HUDEP-2 (cell line): ENCODE measurements around the gene GEMIN8.

ENCODE experiments used
- DNase-seq, 76 experiments: peaks; one replicate each; lab custom pipeline; 2025; ENCODE audit not compliant: unreplicated experiment in 76 of 76; lab: John Stamatoyannopoulos, UW

The GEMIN8 gene, protein sequence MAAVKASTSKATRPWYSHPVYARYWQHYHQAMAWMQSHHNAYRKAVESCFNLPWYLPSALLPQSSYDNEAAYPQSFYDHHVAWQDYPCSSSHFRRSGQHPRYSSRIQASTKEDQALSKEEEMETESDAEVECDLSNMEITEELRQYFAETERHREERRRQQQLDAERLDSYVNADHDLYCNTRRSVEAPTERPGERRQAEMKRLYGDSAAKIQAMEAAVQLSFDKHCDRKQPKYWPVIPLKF

DNA sequence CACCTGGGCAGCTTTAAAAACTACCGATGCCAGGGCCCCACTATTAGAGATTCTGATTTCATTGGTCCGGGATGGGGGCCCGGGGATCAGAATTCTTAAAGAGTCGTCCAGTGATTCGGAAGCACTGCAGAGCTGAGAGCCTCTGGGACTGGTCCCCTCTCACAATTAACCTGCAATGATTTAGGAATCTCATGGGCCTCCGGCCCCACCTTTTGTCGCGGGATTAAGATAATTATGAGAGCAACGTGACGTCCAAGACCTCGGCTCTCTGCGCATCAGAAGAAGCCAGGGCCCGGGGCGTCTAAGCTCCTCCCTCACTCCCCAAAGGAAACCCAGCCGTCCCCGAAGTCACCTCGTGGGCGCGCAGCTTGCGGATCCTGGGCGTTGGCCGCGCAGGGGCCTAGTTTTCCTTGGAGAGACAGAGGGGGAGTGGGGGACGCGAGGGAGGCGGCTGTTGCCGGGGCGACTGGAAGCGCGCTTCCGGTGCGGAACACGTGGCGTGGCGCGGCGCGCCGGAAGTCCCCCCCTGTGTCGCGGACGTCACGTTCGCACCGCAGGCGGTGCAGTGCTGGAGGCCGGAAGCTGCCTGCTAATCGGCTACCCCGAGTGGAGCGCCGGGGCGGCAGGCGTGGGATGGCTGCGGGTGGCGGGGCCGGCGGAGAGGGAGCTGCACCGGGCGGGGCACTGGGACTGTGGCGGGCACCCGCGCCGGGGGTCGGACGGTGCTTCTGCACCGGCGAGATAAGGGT lies at the start of gene GEMIN8:
Gene GEMIN8 (minus strand): TSS at position 468 of the 749 bp plus-strand sequence. CDS start 8,414 bp downstream, outside the sequence.
- peak in 75 of 76 experiments; percentile 0 to 82 (median 66) for DNase-seq

DNA sequence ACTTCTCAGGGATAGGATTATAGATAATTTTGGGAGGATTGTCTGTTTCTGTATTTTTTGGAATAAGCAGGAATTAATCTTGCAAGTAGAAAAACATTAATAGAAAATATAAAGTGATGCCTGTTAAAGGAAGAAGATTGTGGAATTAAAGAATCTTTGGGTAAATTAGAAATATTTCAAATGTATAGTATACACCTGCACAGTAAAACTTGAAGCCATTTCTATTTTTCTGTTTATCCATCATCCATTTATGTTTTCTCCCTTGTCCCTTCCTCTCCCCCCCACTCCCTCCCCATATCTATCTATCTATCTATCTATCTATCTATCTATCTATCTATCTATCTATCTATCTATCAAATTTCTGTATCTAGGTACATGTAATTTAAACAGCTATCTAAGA lies 46.9 kb upstream of the GEMIN8 start:
- no peak for DNase-seq

DNA sequence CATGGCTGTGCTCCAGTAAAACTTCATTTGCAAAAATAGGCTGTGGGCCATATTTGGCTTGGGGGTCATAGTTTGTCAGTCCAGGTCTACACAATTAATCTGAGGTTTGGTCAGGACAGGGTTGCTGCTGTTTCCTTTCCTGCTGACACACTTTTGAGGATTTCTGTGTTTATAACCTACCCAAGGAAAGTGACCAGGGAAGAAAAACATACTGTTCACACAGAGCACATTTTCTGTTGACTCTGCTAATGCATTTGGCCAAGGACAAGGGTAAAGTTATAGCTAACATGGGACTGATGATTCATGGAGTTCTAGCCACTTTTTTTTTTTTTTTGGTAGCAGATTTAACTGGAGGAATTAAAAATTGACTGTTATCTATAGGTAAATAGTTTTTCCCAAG lies 43.9 kb upstream of the GEMIN8 start:
- no peak for DNase-seq

DNA sequence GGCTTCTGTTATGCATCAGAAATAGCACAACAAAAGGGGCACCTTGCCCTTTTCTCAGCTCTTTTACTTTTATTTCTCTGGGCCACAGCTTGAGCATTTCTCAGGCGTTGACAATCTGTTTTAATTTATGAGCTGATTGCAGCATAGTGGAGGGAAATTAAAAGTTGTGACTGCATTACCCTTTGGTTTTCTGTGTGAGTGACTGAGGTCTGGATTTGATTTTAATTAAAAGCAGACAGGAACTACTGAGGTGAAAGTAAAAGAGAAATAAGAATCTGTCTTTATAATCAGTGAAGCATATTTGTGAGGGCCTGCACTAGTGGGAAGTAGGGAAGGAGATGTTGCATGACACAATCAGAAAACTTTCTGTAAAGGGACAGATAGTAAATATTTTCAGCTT lies 43.4 kb upstream of the GEMIN8 start:
- DNase-seq: no peak

DNA sequence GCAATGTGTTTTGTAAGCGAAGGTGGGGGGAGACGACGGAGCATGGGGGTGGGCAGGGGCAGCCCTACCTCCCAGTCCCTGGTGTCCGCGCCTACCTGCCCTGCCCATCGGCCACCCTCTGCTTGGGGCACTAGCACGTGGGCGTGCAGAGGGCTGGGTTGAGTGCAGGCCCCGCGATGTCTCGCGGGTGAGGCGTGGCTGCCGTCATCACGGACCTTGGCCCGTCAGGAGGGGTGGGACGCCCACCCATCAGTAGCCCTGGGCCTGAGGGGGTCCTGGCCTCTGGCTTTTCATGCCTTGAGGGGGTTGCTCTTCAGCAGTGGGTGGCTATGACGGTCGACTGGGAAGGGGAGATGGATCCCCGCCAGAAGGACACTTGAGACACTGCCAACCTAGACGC lies 36.1 kb upstream of the GEMIN8 start:
- DNase-seq: no peak

DNA sequence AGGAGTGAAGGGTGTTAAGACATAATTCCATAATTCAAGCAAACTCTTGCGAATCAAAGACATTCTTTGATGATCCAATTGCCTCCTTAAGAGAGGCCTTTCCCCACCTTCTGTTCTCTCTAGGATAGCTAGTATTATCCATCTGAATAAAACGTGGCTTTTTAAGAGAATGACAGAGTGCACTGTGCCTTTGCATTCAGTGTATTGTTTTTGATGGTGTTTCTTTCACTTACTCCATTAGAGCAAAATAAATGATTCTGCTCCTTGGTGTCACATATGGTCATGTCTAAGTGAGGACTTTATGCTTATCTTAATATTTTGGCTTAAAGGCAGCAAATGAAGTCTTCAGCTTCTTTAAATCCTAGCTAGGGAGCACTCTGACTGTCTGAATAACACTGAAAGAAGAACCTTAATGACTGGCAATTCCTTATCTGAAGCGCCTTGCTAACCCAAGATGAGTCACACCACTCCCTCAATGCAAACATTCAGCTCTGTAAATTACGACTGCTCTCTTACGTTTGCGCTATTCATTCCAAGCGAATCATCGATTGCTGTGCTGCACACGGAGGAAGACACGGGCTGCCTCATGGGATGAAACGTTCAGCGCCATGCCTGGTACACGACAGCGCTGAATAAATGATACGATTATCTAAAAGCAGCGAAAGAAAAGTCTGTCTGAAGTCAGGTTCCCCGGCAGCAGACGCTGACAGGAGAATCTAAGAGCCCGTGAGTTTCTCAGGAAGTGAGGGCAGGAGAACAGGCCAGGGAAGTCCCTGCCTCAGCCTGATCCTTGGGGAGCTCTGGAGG lies 35.1 kb upstream of the GEMIN8 start:
- peak in 4 of 76 experiments; percentile 0 to 2 (median 0) for DNase-seq

DNA sequence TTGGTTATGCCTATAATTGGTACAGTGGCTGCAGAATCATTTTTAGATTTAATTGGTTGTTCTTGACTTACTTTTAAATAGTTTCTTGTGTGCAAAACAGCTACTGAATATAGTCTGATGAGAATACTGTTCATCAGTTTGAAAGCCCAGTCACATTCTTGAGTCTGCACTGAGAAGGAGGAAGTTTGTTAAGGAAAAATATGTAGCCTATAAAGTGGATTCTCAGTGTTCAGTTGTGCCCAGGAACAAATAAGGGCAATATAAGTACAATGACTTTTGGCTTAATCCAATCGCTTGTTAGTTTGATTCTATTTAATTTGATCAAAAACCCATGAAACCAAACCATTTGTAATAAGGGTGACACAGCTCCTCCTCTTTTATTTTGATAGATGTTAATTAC lies 32.8 kb upstream of the GEMIN8 start:
- DNase-seq: no peak

DNA sequence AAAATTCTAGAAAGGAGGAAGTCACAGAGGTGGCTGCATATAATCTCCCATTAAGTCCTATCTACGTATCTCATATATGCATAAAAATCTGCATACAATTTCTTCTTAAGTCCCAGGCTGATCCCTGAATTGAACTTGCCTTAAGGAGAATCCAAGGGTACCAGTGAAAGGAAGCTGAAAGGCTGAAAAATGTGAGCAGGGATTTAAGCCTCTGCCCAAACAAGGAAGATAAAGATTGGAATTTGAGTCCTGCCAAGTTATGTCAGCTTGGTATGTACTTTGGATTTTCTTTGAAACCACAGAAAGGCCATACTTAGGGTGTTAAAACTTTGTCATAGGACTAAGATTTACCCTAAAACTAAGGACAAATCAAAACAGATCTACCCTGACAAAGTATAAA lies 26.5 kb upstream of the GEMIN8 start:
- no peak for DNase-seq

DNA sequence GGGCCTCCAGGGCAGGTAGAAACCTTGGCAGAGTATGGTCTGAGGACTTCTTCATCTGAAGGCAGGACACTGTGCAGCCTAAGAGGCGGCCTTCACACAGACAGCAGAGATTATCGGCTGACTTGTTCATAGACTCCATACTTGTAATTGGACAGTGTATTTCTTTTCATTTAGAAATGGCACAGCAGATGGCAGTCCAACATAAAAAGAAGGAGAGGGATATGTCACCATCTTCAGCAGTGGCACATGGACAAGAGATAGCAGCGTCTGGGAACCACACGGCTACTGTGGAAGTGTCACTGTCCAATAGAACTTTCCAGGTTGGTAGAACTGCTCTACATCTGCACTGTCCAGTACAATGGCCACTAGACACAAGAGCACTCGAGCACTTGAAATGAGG lies 21.7 kb upstream of the GEMIN8 start:
- DNase-seq: no peak

DNA sequence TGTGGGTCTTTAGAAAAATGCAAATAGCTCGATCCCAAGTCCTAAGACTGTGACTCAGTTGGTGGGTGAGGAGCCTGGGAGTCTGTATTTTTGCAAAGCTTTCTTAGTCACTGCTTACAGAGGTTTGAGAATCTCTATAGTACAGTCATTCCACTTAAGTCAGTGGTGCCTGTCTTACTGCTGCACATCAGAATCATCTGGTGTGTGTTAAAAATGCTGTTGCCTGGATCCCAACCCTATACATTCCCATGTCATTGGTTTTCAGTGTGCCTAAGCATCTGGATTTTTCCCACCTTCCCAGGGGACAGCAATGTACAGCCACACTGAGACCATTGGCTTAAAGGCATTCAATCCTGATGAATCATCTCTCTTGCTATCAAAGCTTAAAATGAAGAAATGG lies 21.0 kb upstream of the GEMIN8 start:
- no peak for DNase-seq

DNA sequence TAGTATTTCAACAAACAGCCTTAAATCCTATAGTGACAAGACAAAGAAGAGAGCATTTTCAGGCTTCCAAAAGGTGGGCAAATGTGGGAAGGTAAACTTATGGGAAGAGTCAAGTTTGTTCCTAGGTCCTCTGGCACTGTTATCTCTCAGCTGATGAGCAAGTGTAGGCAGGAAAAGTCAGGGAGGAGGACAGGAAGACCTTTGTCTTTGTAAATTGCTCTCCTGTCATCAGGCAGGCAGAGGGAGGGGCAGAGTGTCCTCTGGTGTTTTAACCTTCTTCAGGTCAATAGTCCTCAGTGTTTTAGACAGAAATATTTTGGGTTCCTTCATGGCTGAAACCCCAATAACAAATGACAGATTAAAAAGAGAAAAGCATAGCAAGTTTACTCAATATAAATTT lies 13.5 kb upstream of the GEMIN8 start:
- DNase-seq: no peak

DNA sequence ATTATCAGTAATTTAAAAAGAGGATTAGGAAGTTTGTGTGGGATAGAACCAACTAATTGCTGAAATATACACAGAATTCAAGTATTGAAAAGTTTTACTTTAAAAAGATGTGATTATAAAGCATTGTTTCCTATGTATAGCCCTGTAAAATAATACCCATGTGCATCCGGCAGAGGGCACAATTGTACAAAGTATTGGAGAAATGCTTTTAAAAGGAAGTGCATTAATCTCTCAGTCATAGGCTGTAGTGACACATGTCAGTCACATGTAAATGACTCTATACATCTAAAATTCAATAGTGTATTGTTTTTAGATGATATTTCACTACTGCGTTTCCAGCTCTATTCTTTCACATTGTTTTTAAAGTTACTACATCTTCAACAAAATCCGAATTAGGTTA lies 9.7 kb upstream of the GEMIN8 start:
- DNase-seq: peak in 39 of 76 experiments; percentile 0 to 41 (median 7)

DNA sequence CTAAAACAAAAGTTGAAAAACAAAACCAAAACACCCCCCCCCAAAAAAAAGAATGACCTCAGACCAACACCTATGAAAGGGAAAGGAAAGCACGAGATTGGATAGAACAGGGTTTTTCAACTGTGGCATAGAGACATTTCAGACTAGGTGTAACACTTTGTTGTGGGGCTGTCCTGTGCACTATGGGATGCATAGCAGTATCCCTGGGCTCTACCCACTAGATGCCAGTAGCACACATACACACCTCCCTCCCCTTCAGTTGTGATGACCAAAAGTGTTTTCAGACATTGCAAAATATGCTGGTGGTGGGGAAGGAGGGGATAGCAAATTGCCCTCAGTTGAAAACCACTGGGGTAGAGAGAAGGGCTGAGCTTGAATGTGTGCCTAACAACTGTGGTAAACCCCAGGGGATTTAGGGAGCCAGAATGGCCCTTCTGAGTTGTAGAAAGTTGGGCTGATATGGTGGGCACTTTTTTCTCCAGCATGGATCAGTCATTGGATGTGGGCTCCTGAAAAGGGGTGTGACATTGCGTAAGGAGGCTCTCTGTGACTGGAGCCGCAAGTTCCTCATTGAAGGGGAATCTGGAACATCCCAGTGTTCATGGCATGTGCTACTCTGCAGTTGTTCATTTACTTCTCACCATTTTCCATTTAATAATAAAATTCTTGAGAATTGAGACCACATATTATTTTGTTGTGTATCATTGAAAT lies 8.8 kb upstream of the GEMIN8 start:
- DNase-seq: no peak

DNA sequence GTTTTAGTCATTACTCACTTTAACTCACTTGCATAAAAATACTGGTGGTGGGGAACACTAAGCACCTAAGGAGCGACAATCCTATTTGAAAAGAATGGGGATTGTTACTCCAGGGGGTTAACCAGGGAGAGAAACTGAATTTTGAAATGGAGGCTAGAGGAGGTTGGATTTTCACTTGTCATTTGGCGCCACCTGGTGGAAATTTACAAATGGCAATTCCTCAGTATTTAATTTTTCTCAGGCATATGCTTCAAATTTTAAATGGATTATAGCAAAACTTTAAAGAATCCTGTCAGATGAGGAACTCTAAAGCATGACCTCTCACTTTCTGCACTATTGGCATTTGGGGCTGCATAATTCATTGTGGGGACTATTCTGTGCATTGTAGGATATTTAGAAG lies 2.7 kb upstream of the GEMIN8 start:
- peak in 39 of 76 experiments; percentile 0 to 44 (median 4) for DNase-seq

DNA sequence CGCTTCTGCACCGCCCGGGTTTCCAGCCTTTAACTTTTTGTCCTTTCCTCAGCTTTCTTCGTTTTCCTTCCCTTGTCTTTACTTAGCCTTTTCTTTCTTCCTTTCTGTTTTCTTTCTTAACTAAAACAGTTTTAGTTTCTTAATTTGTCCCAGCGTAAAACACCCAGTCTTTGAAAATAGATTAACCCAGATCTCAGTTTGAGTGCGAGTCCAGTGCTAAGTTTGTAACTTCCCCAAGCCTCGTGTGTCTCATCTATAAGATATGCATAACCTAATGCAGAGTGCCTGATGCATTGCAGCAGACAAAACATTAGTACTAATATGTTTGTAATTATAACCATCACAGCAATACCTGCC lies 460 bp upstream of the GEMIN8 start:
- peak in 3 of 76 experiments; percentile 10 to 54 (median 29) for DNase-seq

DNA sequence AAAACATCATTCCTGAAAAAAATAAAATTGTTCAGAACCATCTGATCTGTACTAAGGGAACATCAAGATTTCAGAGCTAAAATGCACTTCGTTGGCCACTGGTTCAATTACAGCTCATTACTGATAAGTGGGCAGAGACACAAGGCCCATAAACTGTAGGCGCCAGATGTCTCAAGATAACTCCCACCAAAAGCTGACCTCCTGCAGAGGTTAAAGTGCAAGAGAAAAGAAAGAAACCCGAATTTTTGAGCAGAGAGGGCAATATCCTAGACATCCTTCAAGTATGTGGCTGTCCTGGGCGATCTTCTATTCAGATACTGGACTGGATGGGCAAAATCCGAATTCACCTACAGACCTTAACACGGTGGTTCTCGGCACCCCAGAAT lies 660 bp downstream of the GEMIN8 start:
- peak in 33 of 76 experiments; percentile 0 to 43 (median 6) for DNase-seq

DNA sequence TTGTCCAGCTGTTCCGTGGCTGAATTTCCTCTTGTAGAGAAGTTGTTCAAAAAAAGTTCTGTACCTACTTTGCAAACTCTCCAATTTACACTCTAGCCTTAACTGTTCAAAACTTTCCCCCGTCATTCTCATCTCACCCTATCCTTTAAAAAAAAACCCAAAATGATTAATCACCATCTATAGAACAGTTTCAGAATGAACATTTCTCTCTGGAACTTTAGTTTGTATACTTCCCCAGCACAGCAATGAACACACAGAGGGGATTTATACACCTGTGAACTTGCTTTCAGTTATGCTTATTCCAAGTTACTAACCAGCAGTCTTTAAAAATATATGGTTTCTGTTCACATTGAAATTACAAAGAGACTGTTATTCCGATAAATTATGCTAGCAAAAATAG lies 1.2 kb downstream of the GEMIN8 start:
- no peak for DNase-seq

DNA sequence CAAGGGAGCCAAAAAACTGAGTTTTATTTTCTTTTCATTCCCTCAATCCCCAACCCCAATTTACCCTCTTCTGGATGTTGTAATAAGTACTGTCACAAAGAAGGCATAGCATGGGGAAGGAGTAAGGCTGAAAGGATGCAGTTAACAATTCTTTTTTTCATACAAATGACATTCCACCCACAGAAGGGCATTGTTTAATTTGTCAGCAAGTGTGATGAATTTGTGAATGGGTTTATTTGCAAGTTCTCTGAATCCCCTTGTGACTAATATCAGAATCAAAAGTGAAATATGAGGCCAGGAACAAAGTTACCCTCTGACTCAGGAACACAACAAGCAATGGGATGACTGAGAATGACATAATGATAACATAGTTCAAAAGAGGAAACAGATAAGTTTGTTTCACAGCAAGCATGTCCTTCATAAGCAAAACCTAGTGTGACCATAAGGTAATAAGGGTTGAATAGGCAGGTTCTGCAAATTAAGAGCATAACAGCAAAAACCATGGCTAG lies 2.1 kb downstream of the GEMIN8 start:
- DNase-seq: peak in 5 of 76 experiments; percentile 1 to 29 (median 1)

DNA sequence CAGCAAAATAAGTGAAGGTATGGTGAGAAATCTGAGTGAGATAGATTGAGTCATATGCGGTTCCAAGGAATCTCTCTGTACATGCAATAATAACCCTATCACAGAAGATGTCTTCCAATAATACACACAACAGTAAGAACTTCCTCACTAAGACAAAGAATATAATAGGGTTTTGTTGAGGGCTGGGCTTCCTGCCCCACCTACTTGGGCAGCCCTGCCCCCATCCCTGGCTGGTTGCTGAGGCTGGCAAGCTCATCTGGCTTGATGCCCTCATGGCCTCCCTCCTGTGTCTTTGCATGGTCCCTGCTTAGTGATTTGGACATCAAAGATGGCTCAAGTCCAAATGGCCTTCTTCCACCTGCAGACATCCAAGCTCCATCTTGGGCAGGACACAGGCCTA lies 2.7 kb downstream of the GEMIN8 start:
- DNase-seq: peak in 9 of 76 experiments; percentile 0 to 9 (median 2)

DNA sequence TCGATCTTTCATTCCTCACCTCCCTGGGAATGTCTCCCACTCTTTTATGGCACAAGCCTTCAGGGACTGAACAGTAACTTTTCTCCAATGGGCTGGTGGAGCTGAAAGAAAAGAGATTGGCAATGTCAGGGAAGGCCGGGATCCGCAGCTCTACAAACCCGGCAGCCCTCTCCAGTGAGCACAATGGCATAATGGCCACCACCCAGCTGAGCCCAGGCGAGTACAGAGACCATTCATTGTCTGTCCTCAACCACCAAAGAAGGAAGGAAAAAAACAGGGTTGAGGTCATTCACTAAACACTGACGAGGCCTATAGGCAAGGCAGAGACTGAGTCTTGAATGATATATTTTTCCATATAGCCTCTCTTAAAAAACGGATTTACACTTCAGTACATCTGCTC lies 3.6 kb downstream of the GEMIN8 start:
- no peak for DNase-seq

DNA sequence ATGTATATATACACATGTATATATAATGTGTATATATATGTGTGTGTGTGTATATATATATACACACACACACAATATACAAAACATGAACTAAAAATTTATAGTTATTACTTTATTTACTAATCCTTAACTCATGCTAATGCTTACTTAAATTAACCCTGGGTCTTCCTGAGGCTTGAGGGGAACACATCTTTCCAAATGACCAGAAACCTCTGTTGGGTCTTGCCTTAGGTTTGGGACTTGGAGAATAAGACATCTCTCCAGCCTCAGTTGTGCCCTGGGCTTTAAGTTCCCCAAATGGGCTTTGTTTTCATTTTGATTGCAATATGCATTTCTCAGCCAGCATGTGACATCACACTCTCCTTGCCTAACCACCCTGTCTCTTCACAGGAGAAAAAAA lies 7.7 kb downstream of the GEMIN8 start:
- no peak for DNase-seq
